Measurements from ENCODE around the gene JARID2. TPM values are rescaled to one million over a fixed set of nuclear protein-coding genes. Genes with fewer than 3 reads are reported as not detected.

Gene JARID2
- total RNA-seq, 2 donors from 2014 or later: 9.1 to 10.7 TPM

- intact Hi-C loops (cut with DNase I): no loop called here
- no peak overlapping the region for H3K4me3 ChIP-seq
- no peaks in the 10 kb centered on the region for H3K9me3 ChIP-seq
- DNase-seq: no peak
- no peak overlapping the region for H3K27ac ChIP-seq
- no peaks in the 10 kb centered on the region for H3K4me1 ChIP-seq
- no peaks in the 10 kb centered on the region for H3K36me3 ChIP-seq
- H3K9ac ChIP-seq (ENCODE audit: low read depth in 2 of 2, low read length in 2 of 2): no peak overlapping the region
- no peak for TF ChIP-seq CTCF (IDR thresholded peaks at IDR 0.05)
- no peaks in the 10 kb centered on the region for H3K27me3 ChIP-seq
Observed at GRCh38 chr6:15346315-15346714, 100.4 kb downstream of the JARID2 start.

GRCh38 chr6:15348528-15348927 lies 102.7 kb downstream of the JARID2 start:
- DNase-seq: no peak
- no peaks in the 10 kb centered on the region for H3K36me3 ChIP-seq
- H3K9me3 ChIP-seq: no peaks in the 10 kb centered on the region
- H3K4me1 ChIP-seq: no peaks in the 10 kb centered on the region
- no peak for TF ChIP-seq CTCF (IDR thresholded peaks at IDR 0.05)
- H3K9ac ChIP-seq (ENCODE audit: low read depth in 2 of 2, low read length in 2 of 2): no peak overlapping the region
- H3K4me3 ChIP-seq: no peak overlapping the region
- H3K27ac ChIP-seq: no peak overlapping the region
- no peaks in the 10 kb centered on the region for H3K27me3 ChIP-seq
- intact Hi-C loops (cut with DNase I): no loop called here

GRCh38 chr6:15349379-15349778 lies 103.5 kb downstream of the JARID2 start:
- intact Hi-C loops (cut with DNase I): no loop called here
- no peak for TF ChIP-seq CTCF (IDR thresholded peaks at IDR 0.05)
- DNase-seq: no peak
- Histone ChIP-seq H3K4me3 (no peak overlapping the region), H3K27ac (no peak overlapping the region), H3K9me3 (no peaks in the 10 kb centered on the region), H3K36me3 (no peaks in the 10 kb centered on the region), H3K27me3 (no peaks in the 10 kb centered on the region), H3K4me1 (no peaks in the 10 kb centered on the region), H3K9ac (ENCODE audit: low read depth in 2 of 2, low read length in 2 of 2) (no peak overlapping the region)

- no peak overlapping the region for H3K9ac ChIP-seq (ENCODE audit: low read depth in 2 of 2, low read length in 2 of 2)
- no peak for TF ChIP-seq CTCF (IDR thresholded peaks at IDR 0.05)
- H3K4me3 ChIP-seq: no peak overlapping the region
- intact Hi-C loops (cut with DNase I): no loop called here
- H3K9me3 ChIP-seq: no peaks in the 10 kb centered on the region
- H3K36me3 ChIP-seq: no peaks in the 10 kb centered on the region
- no peak overlapping the region for H3K27ac ChIP-seq
- no peak for DNase-seq
- no peaks in the 10 kb centered on the region for H3K4me1 ChIP-seq
- H3K27me3 ChIP-seq: no peaks in the 10 kb centered on the region
Observed at GRCh38 chr6:15350386-15351083, 104.7 kb downstream of the JARID2 start.

GRCh38 chr6:15351631-15352030 lies 105.8 kb downstream of the JARID2 start:
- no peaks in the 10 kb centered on the region for H3K9me3 ChIP-seq
- H3K27ac ChIP-seq: no peak overlapping the region
- DNase-seq: peak; percentile 29
- TF ChIP-seq CTCF (IDR thresholded peaks at IDR 0.05): no peak
- no peak overlapping the region for H3K4me3 ChIP-seq
- H3K36me3 ChIP-seq: no peaks in the 10 kb centered on the region
- no peak overlapping the region for H3K9ac ChIP-seq (ENCODE audit: low read depth in 2 of 2, low read length in 2 of 2)
- H3K4me1 ChIP-seq: no peaks in the 10 kb centered on the region
- H3K27me3 ChIP-seq: no peaks in the 10 kb centered on the region
- intact Hi-C loops (cut with DNase I): no loop called here

Data from colonic mucosa (tissue), 4 donors.